ENCODE measurements around the gene SLC2A1.

GRCh38 chr1:42981871-42982270, 23.2 kb upstream of the SLC2A1 start:
- no peak for TF ChIP-seq POLR2A (IDR thresholded peaks at IDR 0.05)
- TF ChIP-seq CTCF (IDR thresholded peaks at IDR 0.05 in 8 of 11, conservative IDR thresholded peaks at IDR 0.05 in 3 of 11): no peak
- no peak for TF ChIP-seq POLR2AphosphoS5 (IDR thresholded peaks at IDR 0.05)
